ENCODE results near the gene MDH2.

- TF ChIP-seq CTCF (IDR thresholded peaks at IDR 0.05) = no peak
- no peak for TF ChIP-seq POLR2A (IDR thresholded peaks at IDR 0.05)
Observed at GRCh38 chr7:76108540-76109233, 60.8 kb downstream of the MDH2 start.

Measured in vagina (tissue), 2 donors.